ENCODE data around the gene FLNA.
"Not testable (repeated sequence)": the region's sequence is repeated elsewhere in the genome, so short reads cannot be mapped to it uniquely, and the experiment has no call there.

Gene FLNA

DNA sequence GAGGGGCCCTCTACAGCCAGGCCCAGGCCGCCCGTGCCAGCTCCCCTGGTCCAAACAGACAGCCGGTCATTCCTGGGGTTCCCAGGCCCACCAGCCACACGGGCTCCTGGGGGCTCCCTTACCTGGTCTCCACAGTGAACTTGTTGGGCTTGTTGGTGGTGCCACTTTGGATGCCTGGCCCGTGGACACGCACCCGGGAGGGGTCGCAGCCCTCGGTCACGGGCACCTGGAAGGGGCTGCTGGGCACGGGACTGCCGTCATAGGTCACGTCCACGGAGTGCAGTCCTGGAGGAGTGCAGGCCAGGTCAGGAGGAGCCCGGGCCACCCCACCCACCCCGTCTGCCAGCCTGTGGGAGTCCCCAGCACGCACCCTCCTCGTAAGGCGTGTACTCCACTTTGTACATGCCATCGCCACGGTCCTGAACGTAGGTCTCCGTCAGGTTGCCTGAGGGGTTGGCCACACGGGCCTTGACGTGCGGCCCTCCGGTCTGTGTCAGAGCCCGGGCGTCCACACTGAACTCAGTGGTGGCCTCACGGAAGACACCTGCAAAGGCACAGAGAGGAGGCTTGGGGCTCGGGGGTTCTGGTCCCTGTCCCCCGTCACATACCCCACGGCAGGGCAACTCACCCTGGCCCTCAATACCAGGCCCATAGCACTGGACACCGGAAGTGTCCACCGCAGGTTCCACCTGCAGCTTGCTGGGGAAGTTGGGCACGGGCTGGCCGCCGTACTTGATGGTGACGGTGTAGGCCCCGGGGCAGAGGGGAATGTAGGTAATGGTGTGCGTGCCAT lies 14.9 kb downstream of the FLNA start:
- DNase-seq, result no peak

DNA sequence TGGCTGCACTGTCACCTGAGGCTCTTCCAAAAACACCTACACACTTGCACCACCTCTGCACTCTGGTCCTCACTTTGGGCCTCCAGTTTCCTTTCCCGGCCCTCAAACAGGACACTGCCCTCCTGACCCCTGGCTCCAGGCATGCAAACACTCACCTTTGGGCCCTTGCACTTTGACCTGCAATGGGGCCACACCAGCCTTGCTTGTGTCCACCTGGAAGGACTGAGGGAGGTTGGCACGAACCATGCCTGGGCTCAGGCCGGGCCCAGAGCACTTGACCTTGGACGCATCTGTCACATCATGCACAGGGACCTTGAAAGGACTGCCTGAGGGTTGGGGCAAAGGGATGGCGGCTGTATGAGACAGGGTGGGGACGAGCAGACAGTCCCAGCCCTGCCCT lies 15.6 kb downstream of the FLNA start:
- DNase-seq, result no peak

GRCh38 chrX:154358011-154358410 lies 16.4 kb downstream of the FLNA start:
- DNase-seq, result no peak

- no peak for DNase-seq
Observed at GRCh38 chrX:154357205-154357604, 17.2 kb downstream of the FLNA start.

- no peak for DNase-seq
Observed at GRCh38 chrX:154356596-154356995, 17.8 kb downstream of the FLNA start.

DNA sequence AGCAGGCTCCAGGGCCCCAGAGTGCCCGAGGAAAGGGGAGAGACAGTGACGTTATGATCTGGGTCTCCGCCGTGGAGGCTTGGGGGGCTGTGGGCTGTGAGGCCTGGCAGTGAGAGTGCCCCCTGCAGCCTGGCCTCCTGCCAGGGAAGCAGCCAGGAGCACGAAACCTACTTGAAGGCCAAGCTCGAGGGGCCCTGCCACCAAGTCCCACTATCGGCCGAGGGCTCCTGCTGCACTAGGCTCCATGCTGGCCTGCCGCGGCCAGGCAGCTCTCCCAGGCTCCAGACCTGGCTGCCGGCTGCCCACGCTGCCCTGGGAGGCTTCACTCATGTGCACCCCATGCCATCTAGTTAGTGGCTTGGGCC lies 18.7 kb downstream of the FLNA start:
- DNase-seq, result peak in 2 of 56 donors; percentile 14 to 39

- no peak for DNase-seq
Observed at GRCh38 chrX:154355094-154355775, 19.2 kb downstream of the FLNA start.

DNA sequence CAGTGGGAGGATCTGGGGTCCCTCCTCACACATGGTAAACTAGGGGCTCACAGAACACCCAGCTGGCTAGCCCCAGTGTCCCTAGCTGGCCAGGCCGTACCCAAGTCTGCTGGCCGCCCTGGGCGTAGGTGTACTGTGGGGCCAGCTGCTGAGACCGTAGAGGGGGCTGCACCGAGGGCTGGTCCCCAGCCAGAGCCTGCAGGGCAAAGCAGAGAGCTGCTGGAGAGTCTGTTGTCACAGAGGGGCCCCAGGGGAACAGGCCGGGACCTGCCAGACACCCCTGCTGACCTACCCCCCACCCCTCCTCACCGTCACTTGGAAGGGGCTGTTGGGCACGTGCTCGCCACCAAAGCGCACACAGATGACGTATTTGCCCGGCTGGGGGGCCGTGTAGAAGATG lies 19.9 kb downstream of the FLNA start:
- DNase-seq, result no peak

- no peak for DNase-seq
Observed at GRCh38 chrX:154354013-154354412, 20.4 kb downstream of the FLNA start.

GRCh38 chrX:154353172-154353843 lies 21.1 kb downstream of the FLNA start:
- no peak for DNase-seq

DNA sequence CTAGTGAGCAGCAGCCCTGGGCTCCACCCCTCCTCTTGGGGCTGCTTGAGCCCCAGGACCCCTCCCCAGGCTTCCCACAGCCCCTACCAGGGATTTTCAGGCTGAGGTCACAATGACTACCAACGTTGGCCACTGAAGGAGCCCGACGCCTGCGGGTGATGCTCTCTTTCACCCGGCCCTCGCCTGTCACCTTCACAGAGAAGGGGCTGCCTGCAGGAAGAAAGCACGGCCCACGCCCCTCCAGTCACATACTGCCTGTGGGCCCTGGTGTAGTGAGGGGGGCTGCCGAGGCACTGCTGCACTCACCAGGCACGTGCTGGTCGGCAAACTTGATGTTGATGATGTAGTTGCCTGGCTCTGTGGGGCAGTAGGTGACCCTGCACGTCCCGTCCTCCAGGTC lies 22.0 kb downstream of the FLNA start:
- DNase-seq, result no peak

- DNase-seq, result no peak
Observed at GRCh38 chrX:154352012-154352401, 22.4 kb downstream of the FLNA start.

- DNase-seq, result no peak
Observed at GRCh38 chrX:154351183-154352011, 23.0 kb downstream of the FLNA start.

DNA sequence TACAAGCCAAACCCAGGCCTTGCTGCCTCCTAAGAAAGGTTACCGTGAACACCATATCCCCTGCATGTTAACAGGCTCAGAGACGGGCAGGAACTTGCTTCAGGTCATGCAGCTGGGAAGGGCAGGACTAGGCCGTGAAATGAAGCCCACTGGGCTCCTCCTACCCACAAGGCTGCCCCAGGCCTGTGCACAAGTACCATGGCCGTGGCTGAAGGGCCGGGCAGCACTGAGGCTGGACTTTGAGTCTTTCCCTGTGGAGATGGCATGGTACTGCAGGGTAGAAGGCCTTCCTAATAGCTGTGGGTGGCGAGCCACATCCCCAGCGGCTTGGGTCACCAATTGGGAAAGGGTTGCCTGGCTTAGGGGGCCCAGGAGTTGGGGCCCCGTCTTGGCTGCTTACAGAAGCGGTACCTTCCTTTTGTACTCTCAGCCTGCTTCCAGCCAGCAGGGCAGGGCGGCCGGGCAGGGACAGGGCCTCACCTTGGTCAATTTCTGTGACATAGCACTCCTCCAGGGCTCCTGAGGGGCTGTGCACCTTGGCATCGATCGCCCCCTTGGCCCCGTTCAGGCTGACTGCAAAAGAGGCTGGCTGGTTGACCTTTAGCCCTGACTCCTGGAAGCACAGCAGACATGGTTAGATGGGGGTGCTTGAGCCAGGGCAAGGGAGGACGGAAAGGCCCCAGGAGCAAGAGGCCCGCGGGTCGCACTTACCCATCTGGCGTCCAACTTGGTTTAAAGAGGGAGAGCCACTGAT lies 23.8 kb downstream of the FLNA start:
- no peak for DNase-seq

GRCh38 chrX:154349979-154350378 lies 24.5 kb downstream of the FLNA start:
- no peak for DNase-seq

- no peak for DNase-seq
Observed at GRCh38 chrX:154349359-154349935, 25.0 kb downstream of the FLNA start.

- DNase-seq, result no peak
Observed at GRCh38 chrX:154348646-154349358, 25.6 kb downstream of the FLNA start.

DNA sequence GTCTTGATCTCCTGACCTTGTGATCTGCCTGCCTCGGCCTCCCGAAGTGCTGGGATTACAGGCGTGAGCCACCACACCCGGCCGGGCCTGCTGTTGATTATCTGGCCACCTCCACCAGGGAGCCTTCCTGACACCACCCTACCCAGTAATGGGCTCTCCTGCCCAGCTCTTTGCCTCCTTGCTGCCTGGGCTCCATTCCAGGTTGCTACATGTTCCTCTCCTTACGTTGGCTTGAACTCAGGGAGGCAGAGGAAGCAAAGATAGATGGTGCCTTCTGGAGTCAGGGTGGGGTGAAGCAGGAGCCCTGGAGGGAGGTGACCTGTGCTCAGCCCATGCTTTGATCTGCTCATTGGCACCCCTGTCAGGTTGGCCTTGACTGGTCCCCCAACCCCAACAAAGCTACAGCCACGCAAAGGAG lies 26.3 kb downstream of the FLNA start:
- DNase-seq, result no peak

DNA sequence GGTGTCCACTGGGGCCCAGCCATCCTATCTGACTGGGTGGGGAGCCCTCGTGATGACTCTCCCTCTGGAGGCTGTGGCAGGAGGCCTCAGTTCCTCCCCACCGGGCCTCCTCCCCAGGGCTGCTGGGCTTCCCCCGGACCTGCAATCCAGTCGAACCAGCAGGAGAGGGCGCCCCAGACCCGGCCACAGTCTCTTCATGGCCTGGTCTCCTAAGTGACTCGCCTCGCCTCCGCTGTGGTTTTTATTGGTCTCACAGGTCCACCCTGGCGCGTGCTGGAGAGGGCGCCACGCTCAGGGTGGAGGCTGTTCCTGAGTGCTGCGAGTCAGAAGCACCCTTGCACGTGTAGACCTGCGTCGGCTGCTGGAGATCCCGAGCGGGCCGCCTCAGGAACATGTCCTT lies 30.8 kb downstream of the FLNA start:
- not testable (repeated sequence) for DNase-seq

GRCh38 chrX:154343063-154343462 lies 31.4 kb downstream of the FLNA start:
- DNase-seq, result not testable (repeated sequence)

Measured in nucleus accumbens (tissue), 56 donors.